Ureter (tissue), 1 donor: ENCODE results near the gene ZNF343. TPM values are rescaled to one million over a fixed set of nuclear protein-coding genes. Genes with fewer than 3 reads are reported as not detected.

Experiments
- DNase-seq: peaks from one replicate; pipeline ENCODE4 v3.0.0-alpha.2; 2020; ENCODE audit warnings: low spot score
- total RNA-seq: library from RNA; stranded (reverse); gene quantifications from one replicate; pipeline ENCODE4 v1.2.4, GENCODE V29; 2023
- donor health status: DM: yes; HTN: yes; CAD: no.

Gene ZNF343
- total RNA-seq, 1 donor from 2014 or later, result 13.1 TPM

- no peak for DNase-seq
Measured at GRCh38 chr20:2473516-2473915, 35.2 kb downstream of the ZNF343 start.

- DNase-seq, result peak; percentile 98
Measured at GRCh38 chr20:2470423-2471193, 38.1 kb downstream of the ZNF343 start, which contains the start of gene SNRPB. TSS of gene SNRPB (minus strand) at chr20:2470789. CDS start at chr20:2470690, 99 bp downstream.

DNA sequence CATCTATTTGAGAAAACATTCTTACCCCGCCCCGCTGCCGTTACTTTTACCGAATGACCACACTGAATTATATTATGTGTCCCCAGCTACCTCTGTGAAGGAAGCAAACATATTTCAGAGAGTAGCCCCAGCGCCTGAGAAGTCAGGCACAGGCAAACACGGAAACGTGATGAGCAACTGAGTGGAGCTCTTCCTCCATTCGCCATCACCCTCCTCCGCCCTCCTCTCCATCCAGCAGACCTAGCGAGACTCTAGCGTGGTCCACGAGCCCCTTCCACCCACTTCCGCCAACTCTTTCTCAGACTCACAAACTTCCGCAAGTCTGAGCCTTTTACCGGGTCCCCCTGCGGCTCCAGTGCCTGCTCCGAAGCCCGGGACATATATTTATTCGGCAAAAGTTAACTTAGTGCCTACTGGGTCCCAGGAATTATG lies 38.7 kb downstream of the ZNF343 start:
- DNase-seq, result peak; percentile 50

- no peak for DNase-seq
Measured at GRCh38 chr20:2468581-2469407, 39.9 kb downstream of the ZNF343 start.

GRCh38 chr20:2467412-2467811 lies 41.3 kb downstream of the ZNF343 start:
- DNase-seq, result no peak

DNA sequence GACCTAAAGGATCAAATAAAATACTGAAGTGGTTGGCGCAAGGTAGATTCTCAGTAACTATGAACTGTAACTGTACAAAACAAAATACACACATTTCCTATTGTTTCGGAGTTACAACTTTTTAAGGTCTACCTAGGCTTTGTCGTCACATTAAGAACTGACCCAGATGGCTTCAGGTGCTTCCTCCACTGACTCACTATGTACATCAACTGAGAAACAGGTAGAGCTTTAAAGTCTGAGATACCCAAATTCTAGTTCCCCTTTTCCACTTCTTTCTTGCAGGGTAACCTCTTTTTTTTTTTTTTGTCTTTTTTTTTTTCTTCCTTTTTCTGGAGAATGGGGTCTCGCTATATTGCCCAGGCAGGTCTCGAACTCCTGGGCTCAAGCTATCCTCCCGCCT lies 43.6 kb downstream of the ZNF343 start:
- DNase-seq, result no peak

DNA sequence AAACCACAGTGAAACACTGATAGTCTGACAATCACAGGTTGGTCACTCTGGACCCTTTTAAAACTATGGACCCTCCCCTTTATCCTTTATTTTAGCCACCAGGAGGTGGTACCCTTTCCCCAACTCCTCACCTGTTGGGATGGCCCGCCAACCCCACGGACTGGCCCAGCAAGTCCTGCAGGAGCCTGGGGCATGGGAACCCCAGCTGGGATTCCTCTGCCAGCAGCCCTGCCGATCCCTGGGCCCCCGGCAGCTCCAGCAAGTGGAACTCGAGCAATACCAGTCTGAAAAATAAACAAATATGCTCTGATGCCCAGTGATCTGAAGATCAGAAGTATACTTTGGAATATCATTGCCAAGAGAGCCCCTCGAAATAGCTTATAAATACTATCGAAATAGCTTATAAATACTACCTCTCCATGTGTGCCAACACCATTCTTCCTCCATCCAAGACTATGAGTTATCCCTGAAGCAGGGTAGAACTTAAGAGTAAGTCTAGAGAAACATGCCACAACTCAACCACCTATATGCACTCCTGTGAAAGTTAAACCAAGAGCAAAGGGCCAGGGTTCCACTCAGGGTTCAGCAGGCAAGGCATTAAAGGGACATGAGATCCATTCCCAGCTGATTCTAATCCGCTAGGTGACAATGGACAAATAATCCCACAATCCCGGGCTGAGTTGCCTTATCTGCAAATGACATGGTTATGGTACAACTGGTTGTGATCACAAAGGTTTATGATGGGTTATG lies 44.9 kb downstream of the ZNF343 start:
- DNase-seq, result no peak

- no peak for DNase-seq
Measured at GRCh38 chr20:2462484-2462883, 46.2 kb downstream of the ZNF343 start.

DNA sequence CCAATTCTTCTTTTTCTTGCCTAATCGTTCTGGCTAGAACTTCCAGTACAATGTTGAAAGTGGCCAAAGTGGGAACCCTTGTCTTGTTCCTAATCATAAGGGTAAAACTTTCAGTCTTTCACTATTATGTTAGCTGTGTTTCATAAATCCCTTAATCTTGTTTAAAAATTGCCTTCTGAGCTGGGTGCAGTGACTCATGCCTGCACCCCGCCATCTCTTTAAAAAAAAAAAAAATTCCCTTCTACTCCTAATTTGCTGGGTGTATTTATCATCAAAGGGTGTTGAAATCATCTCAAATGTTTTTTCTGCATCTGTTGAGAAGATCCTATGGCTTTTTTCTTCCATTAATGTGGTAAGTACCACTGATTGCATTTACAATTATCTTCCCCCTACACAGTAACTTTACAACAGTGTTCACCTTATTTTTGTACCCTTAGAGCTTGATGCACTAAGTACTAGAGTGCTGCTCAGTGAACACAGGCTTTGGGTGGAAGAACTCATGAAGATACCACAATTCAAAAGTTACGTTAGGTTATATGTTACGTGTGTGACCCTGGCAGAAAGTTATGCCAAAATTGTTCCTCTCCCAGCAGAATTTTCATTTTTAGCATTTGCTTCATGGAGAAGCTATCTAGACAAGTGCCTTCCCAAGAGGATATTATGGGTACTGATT lies 47.8 kb downstream of the ZNF343 start:
- no peak for DNase-seq

DNA sequence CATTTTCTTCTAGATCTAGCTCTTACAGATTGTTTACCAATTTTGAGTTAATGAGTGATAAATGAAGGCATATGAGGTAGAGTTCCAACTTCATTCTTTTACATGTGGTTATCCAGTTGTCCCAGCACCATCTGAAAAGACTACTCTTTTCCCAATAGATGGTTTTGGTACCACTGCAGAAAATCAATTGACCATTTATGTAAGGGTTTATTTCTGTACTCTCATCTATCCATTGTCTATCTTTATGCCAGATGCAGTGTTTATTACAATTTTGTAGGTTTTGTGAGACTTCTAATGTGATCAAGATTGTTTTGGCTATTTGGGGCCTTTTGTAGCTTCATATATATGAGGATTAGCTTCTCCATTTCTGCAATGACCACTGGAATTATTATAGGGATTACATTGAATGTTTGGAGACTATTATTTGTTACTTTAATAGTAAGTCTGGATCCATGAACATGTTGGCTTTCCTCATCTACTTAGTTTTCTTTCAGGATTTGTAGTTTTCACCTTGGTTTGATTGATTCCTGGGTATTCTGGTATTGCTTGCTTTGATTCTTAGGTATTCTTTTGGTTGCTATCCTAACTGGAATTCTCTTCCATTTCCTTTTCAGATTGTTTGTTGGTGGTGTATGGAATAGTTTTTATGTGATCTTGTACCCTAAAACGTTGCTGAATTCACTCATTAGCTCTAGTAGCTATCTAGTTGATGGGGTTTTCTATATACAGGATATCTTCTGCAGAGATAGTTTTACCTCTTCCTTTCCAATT lies 48.5 kb downstream of the ZNF343 start:
- no peak for DNase-seq

GRCh38 chr20:2458919-2459499 lies 49.7 kb downstream of the ZNF343 start:
- DNase-seq, result no peak

DNA sequence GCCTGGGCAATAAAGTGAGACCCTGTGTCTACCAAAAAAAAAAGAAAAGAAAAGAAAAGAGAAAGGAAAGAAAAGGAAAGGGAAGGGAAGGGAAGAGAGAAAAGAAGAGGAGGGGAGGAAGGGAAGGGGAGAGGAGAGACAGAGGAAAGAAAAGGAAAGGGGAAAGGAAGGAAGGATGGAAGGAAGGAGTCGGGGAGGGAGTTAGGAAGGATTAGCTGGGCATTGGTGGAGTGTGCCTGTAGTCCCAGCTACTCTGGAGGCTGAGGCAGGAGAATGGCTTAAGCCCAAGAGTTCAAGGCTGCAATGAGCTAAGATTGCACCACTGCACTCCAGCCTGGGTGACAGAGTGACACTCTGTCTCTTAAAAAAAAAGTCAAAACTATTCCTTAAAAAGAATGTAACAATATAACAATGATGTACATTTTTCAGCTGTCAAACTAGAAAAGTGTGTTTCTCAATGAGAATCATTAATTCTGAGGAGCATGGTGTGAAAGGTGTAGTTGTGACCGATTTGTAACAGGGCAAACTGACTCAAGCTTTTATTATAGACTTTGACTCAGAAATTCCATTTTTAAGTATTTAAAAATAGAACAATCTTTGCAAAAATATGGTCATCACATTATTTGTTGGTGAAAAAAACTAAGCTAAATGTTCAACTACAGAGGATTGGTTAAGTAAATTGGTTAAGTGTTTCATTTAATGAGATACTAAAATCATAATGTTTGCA lies 52.8 kb downstream of the ZNF343 start:
- no peak for DNase-seq

DNA sequence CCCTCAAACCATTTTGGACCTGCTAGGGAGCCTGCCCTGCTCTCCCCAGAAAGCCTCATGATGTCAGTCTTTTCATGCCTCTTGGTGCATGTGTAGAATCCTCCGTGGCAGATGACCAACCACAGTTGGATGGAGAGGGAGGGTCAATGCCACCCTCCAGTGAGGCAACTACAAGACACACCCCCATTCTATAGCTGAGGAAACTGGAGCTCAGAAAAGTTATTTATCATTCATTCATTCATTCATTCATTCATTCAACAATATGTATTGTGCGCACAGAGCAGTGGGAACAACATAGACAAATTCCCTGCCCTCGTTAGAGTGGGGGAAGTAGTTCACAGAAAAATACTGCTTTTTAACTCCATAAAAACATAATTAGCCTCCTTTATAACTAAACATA lies 54.9 kb downstream of the ZNF343 start:
- no peak for DNase-seq

- peak; percentile 79 for DNase-seq
Measured at GRCh38 chr20:2451939-2452732, 56.6 kb downstream of the ZNF343 start.

DNA sequence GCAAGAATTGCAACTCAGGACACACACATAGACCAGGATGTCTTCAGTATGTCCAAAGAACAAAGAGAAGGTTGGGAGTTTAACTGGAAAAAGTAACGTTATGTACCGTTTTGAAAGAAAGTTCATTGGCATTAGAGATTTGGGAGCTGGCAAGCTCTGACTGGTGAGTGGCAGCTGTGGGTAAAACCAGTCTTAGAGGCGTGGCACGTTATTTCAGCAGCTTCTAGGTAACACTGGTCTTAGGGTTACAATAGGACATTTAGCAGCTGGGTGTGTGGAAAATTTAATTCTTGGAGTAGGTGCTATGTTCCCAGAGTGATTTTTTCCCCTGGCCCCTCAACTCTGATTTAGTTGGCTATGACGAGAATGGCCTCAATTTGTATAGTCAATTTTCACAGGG lies 57.3 kb downstream of the ZNF343 start:
- DNase-seq, result no peak

DNA sequence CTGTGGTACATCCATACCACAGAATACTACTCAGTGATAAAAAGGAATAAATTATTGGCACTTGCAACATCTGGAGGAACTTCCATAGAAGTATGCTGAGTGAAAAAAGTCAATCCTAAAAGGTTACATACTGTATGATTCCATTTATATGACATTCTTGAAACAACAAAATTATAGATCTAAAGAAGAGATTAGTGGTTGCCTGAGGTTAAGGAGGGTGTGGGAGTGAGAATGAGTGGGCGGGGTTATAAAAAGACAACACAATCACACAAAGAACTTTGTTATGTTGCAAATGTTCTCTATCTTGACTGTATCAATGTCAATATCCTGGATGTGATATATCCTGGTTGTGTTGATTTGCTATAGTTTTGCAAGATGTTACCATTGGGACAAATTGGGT lies 59.3 kb downstream of the ZNF343 start:
- DNase-seq, result no peak

- DNase-seq, result no peak
Measured at GRCh38 chr20:2446845-2447244, 61.9 kb downstream of the ZNF343 start.
